Hepatocyte (in vitro differentiated cells): ENCODE measurements around the gene HNRNPLL.

Source experiments
- CTCF ChIP-seq: fragments of 200-600 bp; sonication (generic); IDR thresholded peaks from 2 replicates; pipeline ENCODE4 v1.5.1; 2016; ENCODE audit warnings: antibody characterized with exemption, mild to moderate bottlenecking; ENCODE audit not compliant: poor library complexity
- EZH2 ChIP-seq: fragments of 200-600 bp; sonication (generic); IDR thresholded peaks from 2 replicates; pipeline ENCODE4 v1.6.1; 2016; ENCODE audit warnings: antibody characterized with exemption, mild to moderate bottlenecking, borderline replicate concordance
- EZH2phosphoT487 ChIP-seq: fragments of 200-600 bp; sonication (generic); IDR thresholded peaks from one replicate; pipeline ENCODE4 v1.6.1; 2018; ENCODE audit warnings: antibody characterized with exemption, mild to moderate bottlenecking, low read depth, moderate library complexity; ENCODE audit not compliant: unreplicated experiment, severe bottlenecking

DNA sequence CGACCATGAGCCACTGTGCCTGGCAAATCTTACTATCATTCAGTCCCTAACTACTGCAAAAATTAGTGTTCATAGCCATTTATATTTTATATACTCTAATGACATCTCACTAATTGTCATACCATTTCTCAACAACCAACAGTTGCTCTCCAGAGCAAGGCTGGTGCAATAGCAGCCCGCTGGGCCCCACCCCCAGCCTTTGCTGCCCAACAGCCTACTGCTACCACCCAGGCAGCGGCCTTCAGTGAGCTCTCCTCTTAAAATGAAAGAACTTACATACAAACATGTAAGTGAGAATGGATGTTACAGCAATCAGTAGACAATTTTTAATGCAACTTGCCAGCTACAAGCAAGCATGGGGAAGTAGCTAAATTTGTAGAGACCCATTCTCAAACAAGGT lies 90.5 kb downstream of the HNRNPLL start:
- TF ChIP-seq CTCF (no peak), EZH2 (no peak), EZH2phosphoT487 (no peak)
